ENCODE data around the gene CMIP. TPM values are rescaled to one million over a fixed set of nuclear protein-coding genes. Genes with fewer than 3 reads are reported as not detected.

CMIP gene
- total RNA-seq, 1 experiment from 2014 or later, result 10.7 TPM

DNA sequence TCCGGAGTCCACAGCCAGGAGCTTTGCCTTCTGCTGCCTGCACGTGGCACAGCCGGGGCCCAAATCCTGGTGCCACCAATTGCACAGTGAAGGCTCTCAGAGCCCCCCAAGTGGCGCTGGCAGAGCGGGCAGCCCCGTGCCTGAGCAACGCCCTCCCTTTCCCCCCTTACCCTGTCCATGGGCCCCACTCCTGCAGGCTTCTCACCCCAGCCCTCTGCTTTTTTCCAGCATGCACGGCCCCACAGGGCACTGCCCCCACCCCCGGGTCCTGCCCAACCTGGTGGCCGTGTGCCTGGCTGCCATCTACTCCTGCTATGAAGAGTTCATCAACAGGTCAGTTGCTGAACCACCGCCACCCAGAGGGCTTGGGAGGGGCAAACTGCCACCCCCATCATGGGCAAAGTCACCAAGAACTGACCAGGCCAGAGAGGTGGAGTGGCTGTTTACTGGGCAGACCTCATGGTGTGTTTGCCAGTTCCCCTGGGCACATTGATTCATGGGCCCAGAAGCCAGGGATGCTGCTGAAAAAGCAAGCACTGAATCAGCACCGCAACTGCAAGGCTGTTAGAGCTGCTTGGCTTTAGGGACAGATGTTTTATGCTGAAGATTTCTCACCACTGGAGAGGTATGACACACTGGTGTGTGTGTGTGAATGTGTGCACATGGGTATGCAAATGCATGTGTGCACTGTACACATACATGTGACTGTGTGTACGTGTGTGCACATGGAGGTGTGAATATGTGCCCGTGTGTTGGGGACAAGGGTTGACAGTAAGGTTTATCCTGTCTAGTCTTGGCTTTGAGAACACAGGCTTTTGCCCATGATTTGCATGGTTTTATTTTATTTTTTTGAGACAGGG lies 227.4 kb downstream of the CMIP start:
- Histone ChIP-seq H3K9me3 (replicated peaks) (no peaks in the 10 kb centered on the region), H3K36me3 (peaks cover 14% of the 10 kb centered on the region; the same call in 1 of the 2 replicates), H3K27me3 (replicated peaks) (no peaks in the 10 kb centered on the region), H3K4me3 (no peak overlapping the region), H3K27ac (no peak overlapping the region), H3K4me1 (replicated peaks) (peaks cover 48% of the 10 kb centered on the region)
- DNase-seq (ENCODE audit: low read depth in 1 of 2, low spot score in 2 of 2), result no peak

GRCh38 chr16:81673432-81673831 lies 228.8 kb downstream of the CMIP start:
- H3K36me3 ChIP-seq, result peaks cover 23% of the 10 kb centered on the region
- H3K27me3 ChIP-seq (replicated peaks), result no peaks in the 10 kb centered on the region
- no peaks in the 10 kb centered on the region for H3K9me3 ChIP-seq (replicated peaks)
- H3K4me3 ChIP-seq, result no peak overlapping the region
- DNase-seq (ENCODE audit: low read depth in 1 of 2, low spot score in 2 of 2), result no peak
- no peak overlapping the region for H3K27ac ChIP-seq
- H3K4me1 ChIP-seq (replicated peaks), result peaks cover 49% of the 10 kb centered on the region

DNA sequence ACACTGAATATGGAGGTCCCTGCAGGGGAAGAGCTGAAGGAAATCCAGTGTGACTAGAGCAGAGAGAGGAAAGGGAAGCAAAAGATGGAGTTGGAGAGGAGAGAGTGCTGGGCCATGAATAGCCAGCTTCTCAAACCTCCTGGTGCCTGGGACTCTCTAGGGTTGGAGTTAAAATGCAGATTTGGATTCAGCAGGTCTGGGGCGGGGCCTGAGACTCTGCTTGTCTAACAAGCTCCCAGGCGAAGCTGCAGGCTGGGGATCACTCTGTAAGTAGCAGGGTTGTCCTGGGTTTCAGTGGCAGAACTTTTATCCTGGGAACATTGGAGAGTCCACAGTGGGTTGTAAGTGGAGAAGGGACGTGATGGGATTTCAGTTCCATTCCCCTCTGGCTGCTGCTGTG lies 231.1 kb downstream of the CMIP start:
- H3K9me3 ChIP-seq (replicated peaks), result no peaks in the 10 kb centered on the region
- peaks cover 47% of the 10 kb centered on the region for H3K4me1 ChIP-seq (replicated peaks)
- H3K4me3 ChIP-seq, result no peak overlapping the region
- peaks cover 27% of the 10 kb centered on the region for H3K36me3 ChIP-seq
- peak overlapping the region; percentile 84 for H3K27ac ChIP-seq
- no peak for DNase-seq (ENCODE audit: low read depth in 1 of 2, low spot score in 2 of 2)
- no peaks in the 10 kb centered on the region for H3K27me3 ChIP-seq (replicated peaks)

DNA sequence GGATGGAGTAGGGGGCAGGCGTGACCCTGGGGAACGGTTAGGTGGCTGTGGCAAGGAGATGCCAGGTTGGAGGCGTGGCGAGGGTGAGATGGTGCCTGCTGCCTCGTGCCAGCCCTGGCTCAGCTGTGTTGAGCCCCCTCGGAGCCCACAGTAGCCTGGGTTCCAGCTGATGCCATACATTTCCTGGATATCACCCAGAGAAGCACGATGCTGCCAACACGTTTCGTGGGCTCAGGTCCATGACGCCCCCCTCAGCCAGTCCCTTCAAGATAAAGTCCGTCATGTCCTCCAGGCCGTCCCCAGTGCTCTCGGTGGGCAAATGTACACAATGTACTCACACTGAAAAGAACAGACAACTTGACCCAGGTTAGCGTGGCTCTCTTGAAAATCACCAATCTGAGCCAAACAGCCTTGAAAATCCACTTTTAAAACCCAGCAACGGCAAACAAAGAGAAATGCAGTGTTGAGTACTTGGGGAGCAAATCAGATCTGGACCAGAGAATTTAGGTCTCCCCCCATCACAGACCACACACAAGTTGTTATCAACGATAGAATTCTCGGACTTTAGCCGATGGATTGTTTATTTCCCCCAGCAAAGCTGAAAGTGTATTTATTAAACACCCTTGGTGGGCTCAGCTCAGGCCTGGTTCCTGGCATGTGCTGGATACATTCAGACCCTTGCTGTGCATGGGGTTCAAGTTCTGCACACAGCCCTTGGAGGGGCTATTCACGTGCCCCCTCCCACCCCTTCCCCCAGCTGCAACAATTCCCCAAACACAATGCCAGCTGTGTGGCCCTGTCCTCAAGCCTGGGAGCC lies 231.7 kb downstream of the CMIP start:
- DNase-seq (ENCODE audit: low read depth in 1 of 2, low spot score in 2 of 2), result peak in 1 of 2 experiments; percentile 94

GRCh38 chr16:81676883-81677737 lies 232.5 kb downstream of the CMIP start:
- Histone ChIP-seq H3K36me3 (peaks cover 29% of the 10 kb centered on the region), H3K9me3 (replicated peaks) (no peaks in the 10 kb centered on the region), H3K4me3 (no peak overlapping the region), H3K27me3 (replicated peaks) (no peaks in the 10 kb centered on the region), H3K27ac (peak overlapping the region; percentile 84), H3K4me1 (replicated peaks) (peaks cover 40% of the 10 kb centered on the region)
- DNase-seq (ENCODE audit: low read depth in 1 of 2, low spot score in 2 of 2), result peak; percentile 93

More for the DNA sequence above, 231.7 kb downstream of the CMIP start:
- Histone ChIP-seq H3K9me3 (replicated peaks) (no peaks in the 10 kb centered on the region), H3K27me3 (replicated peaks) (no peaks in the 10 kb centered on the region), H3K36me3 (peaks cover 29% of the 10 kb centered on the region), H3K27ac (peak overlapping the region; percentile 84), H3K4me3 (no peak overlapping the region), H3K4me1 (replicated peaks) (peaks cover 47% of the 10 kb centered on the region)

- H3K27ac ChIP-seq, result no peak overlapping the region
- H3K4me1 ChIP-seq (replicated peaks), result peaks cover 33% of the 10 kb centered on the region
- H3K27me3 ChIP-seq (replicated peaks), result no peaks in the 10 kb centered on the region
- no peak for DNase-seq (ENCODE audit: low read depth in 1 of 2, low spot score in 2 of 2)
- no peaks in the 10 kb centered on the region for H3K9me3 ChIP-seq (replicated peaks)
- H3K36me3 ChIP-seq, result peaks cover 23% of the 10 kb centered on the region
- H3K4me3 ChIP-seq, result no peak overlapping the region
Measured at GRCh38 chr16:81678326-81679095, 233.9 kb downstream of the CMIP start.

GRCh38 chr16:81679721-81680430 lies 235.3 kb downstream of the CMIP start:
- Histone ChIP-seq H3K4me3 (no peak overlapping the region), H3K27ac (no peak overlapping the region), H3K27me3 (replicated peaks) (no peaks in the 10 kb centered on the region), H3K4me1 (replicated peaks) (peaks cover 30% of the 10 kb centered on the region), H3K36me3 (peaks cover 21% of the 10 kb centered on the region), H3K9me3 (replicated peaks) (no peaks in the 10 kb centered on the region)
- DNase-seq (ENCODE audit: low read depth in 1 of 2, low spot score in 2 of 2), result no peak

DNA sequence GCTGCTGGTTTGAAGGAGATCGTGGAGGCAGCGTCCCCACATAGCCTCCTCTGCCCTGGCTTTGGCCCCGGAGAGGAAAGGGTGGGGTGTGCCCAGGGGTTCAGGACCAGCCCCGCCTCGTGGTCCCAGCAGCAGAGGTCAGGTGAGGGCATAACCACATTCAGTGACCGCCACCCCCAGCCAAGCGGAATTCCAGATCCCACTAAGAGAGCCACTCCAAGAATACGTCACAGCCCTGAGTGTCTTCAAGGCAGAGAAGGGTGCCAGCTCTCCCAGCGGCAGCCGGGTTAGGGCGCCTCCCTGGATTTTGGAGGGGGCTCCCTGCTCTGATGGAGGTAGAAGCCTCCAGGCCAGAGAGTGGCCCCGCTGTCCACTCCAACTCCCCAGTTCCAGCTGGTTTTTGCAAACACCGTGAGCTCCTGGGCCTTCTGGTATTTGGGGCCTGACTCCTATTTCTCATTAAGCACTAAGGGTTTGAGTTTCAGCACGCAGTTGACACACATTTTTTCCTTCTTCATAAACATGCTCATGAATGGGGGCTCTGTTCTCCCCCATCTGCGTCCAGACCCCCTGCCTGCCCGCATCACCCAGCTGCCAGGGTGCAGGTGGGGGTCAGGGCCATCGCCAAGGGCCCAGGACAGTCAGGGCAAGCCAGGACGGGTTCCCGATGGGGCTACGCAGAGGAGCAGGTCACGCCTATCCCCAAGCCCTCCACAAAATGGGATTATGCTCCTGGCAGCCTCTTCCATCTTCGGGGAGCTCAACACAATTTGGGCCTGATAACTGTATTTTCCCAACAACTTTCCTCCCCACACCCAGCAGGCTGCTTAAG lies 236.1 kb downstream of the CMIP start:
- H3K9me3 ChIP-seq (replicated peaks), result no peaks in the 10 kb centered on the region
- H3K36me3 ChIP-seq, result peaks cover 21% of the 10 kb centered on the region
- H3K4me3 ChIP-seq, result no peak overlapping the region
- no peaks in the 10 kb centered on the region for H3K27me3 ChIP-seq (replicated peaks)
- DNase-seq (ENCODE audit: low read depth in 1 of 2, low spot score in 2 of 2), result no peak
- peaks cover 22% of the 10 kb centered on the region for H3K4me1 ChIP-seq (replicated peaks)
- H3K27ac ChIP-seq, result no peak overlapping the region

DNA sequence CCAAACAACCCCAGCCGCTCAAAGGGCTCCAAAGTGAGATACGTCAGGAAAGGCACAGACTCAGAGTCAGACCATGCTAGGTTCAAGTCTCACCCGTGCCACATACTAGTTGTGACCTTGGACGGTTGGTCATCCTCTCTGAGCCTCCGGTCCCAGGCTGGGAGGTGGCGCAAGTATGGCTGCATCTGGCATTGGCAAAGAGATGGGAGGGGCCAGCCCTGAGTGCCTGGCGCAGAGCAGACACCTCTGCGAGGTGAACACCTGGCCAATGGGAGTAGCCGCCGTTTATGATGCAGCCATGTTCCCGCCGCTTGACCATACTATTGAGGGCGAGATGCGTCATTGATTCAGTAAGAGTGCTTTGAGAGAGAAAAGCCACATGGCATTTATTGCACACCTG lies 236.7 kb downstream of the CMIP start:
- Histone ChIP-seq H3K27ac (no peak overlapping the region), H3K36me3 (peaks cover 21% of the 10 kb centered on the region), H3K4me3 (no peak overlapping the region), H3K4me1 (replicated peaks) (peaks cover 16% of the 10 kb centered on the region), H3K27me3 (replicated peaks) (no peaks in the 10 kb centered on the region), H3K9me3 (replicated peaks) (no peaks in the 10 kb centered on the region)
- DNase-seq (ENCODE audit: low read depth in 1 of 2, low spot score in 2 of 2), result no peak

- DNase-seq (ENCODE audit: low read depth in 1 of 2, low spot score in 2 of 2), result no peak
- Histone ChIP-seq H3K9me3 (replicated peaks) (no peaks in the 10 kb centered on the region), H3K4me3 (no peak overlapping the region)
Measured at GRCh38 chr16:81684242-81684837, 239.7 kb downstream of the CMIP start.

GRCh38 chr16:81684901-81685300 lies 240.3 kb downstream of the CMIP start:
- H3K9me3 ChIP-seq (replicated peaks), result no peaks in the 10 kb centered on the region
- no peak for DNase-seq (ENCODE audit: low read depth in 1 of 2, low spot score in 2 of 2)
- H3K4me3 ChIP-seq, result no peak overlapping the region
- H3K27me3 ChIP-seq (replicated peaks), result no peaks in the 10 kb centered on the region
- no peaks in the 10 kb centered on the region for H3K4me1 ChIP-seq (replicated peaks)
- peaks cover 11% of the 10 kb centered on the region for H3K36me3 ChIP-seq
- H3K27ac ChIP-seq, result no peak overlapping the region

More at GRCh38 chr16:81684242-81684837, 239.7 kb downstream of the CMIP start:
- H3K36me3 ChIP-seq, result peaks cover 11% of the 10 kb centered on the region
- H3K27ac ChIP-seq, result no peak overlapping the region
- H3K4me1 ChIP-seq (replicated peaks), result no peaks in the 10 kb centered on the region
- H3K27me3 ChIP-seq (replicated peaks), result no peaks in the 10 kb centered on the region
